ENCODE results near the gene PHF20. TPM values are rescaled to one million over a fixed set of nuclear protein-coding genes. Genes with fewer than 3 reads are reported as not detected.

Gene PHF20
- total RNA-seq, 1 donor from 2014 or later = 86.0 TPM

- ATAC-seq (ENCODE audit: low read depth) = no peak
- Mint-ChIP-seq H3K4me1 (no peaks in the 10 kb centered on the region), H3K4me3 (no peak overlapping the region), H3K27me3 (peaks cover 6% of the 10 kb centered on the region), H3K36me3 (ENCODE audit: low read depth) (no peaks in the 10 kb centered on the region), H3K27ac (no peak overlapping the region), H3K9me3 (no peaks in the 10 kb centered on the region)
- TF ChIP-seq CTCF (IDR thresholded peaks at IDR 0.05) = no peak
- no peak for DNase-seq
- intact Hi-C loops (cut with micrococcal nuclease) = no loop called here
- ChIA-PET CTCF (interaction anchor here (2.1 to 3.3 kb wide), 2 partner anchors 11 to 13 kb away, joined by 9 read pairs; no protein-coding TSS in a partner anchor), POLR2A (no interaction called here)
Observed at GRCh38 chr20:35979544-35979943, 207.7 kb downstream of the PHF20 start.

GRCh38 chr20:35981969-35982368, 210.2 kb downstream of the PHF20 start:
- no peak for TF ChIP-seq CTCF (IDR thresholded peaks at IDR 0.05)
- ChIA-PET POLR2A (no interaction called here), CTCF (interaction anchor here (2.7 to 3.3 kb wide), 2 partner anchors 8 to 11 kb away, joined by 9 to 12 read pairs; no protein-coding TSS in a partner anchor)
- Mint-ChIP-seq H3K36me3 (ENCODE audit: low read depth) (no peaks in the 10 kb centered on the region), H3K9me3 (no peaks in the 10 kb centered on the region), H3K27me3 (peaks cover 6% of the 10 kb centered on the region), H3K27ac (no peak overlapping the region), H3K4me3 (no peak overlapping the region), H3K4me1 (no peaks in the 10 kb centered on the region)
- DNase-seq (no peak), ATAC-seq (ENCODE audit: low read depth) (no peak)
- intact Hi-C loops (cut with micrococcal nuclease) = no loop called here

GRCh38 chr20:35984382-35984781, 212.6 kb downstream of the PHF20 start:
- ATAC-seq (ENCODE audit: low read depth) (no peak), DNase-seq (no peak)

GRCh38 chr20:35985806-35986205, 214.0 kb downstream of the PHF20 start:
- Mint-ChIP-seq H3K4me1 (no peaks in the 10 kb centered on the region), H3K36me3 (ENCODE audit: low read depth) (no peaks in the 10 kb centered on the region), H3K27ac (no peak overlapping the region), H3K4me3 (no peak overlapping the region), H3K9me3 (no peaks in the 10 kb centered on the region), H3K27me3 (peaks cover 17% of the 10 kb centered on the region)
- ATAC-seq (ENCODE audit: low read depth) = no peak
- no peak for TF ChIP-seq CTCF (IDR thresholded peaks at IDR 0.05)
- DNase-seq = no peak
- intact Hi-C loops (cut with micrococcal nuclease) = no loop called here
- POLR2A ChIA-PET = no interaction called here
- CTCF ChIA-PET = interaction anchor here (2.3 kb wide), 1 partner anchor 152 kb away, joined by 15 read pairs; no protein-coding TSS in a partner anchor

More at GRCh38 chr20:35984382-35984781, 212.6 kb downstream of the PHF20 start:
- Mint-ChIP-seq H3K27ac (no peak overlapping the region), H3K27me3 (peaks cover 15% of the 10 kb centered on the region), H3K9me3 (no peaks in the 10 kb centered on the region), H3K36me3 (ENCODE audit: low read depth) (no peaks in the 10 kb centered on the region), H3K4me3 (no peak overlapping the region), H3K4me1 (no peaks in the 10 kb centered on the region)
- POLR2A ChIA-PET = no interaction called here
- intact Hi-C loops (cut with micrococcal nuclease) = no loop called here
- CTCF ChIA-PET = interaction anchor here (1.1 to 2.7 kb wide), 4 partner anchors 9 to 216 kb away, joined by 3 to 15 read pairs (median 12); no protein-coding TSS in a partner anchor
- no peak for TF ChIP-seq CTCF (IDR thresholded peaks at IDR 0.05)

- Mint-ChIP-seq H3K9me3 (no peaks in the 10 kb centered on the region), H3K27ac (no peak overlapping the region), H3K36me3 (ENCODE audit: low read depth) (no peaks in the 10 kb centered on the region), H3K27me3 (peaks cover 16% of the 10 kb centered on the region), H3K4me1 (peaks cover 3% of the 10 kb centered on the region), H3K4me3 (no peak overlapping the region)
- intact Hi-C loops (cut with micrococcal nuclease) = no loop called here
- ChIA-PET CTCF (no interaction called here), POLR2A (no interaction called here)
- DNase-seq = no peak
- no peak for TF ChIP-seq CTCF (IDR thresholded peaks at IDR 0.05)
- no peak for ATAC-seq (ENCODE audit: low read depth)
Observed at GRCh38 chr20:35988910-35989463, 217.2 kb downstream of the PHF20 start.
